ENCODE results near the gene UGDH. TPM values are rescaled to one million over a fixed set of nuclear protein-coding genes. Genes with fewer than 3 reads are reported as not detected.

Gene UGDH
- total RNA-seq, 1 donor from 2014 or later = 65.0 TPM

DNA sequence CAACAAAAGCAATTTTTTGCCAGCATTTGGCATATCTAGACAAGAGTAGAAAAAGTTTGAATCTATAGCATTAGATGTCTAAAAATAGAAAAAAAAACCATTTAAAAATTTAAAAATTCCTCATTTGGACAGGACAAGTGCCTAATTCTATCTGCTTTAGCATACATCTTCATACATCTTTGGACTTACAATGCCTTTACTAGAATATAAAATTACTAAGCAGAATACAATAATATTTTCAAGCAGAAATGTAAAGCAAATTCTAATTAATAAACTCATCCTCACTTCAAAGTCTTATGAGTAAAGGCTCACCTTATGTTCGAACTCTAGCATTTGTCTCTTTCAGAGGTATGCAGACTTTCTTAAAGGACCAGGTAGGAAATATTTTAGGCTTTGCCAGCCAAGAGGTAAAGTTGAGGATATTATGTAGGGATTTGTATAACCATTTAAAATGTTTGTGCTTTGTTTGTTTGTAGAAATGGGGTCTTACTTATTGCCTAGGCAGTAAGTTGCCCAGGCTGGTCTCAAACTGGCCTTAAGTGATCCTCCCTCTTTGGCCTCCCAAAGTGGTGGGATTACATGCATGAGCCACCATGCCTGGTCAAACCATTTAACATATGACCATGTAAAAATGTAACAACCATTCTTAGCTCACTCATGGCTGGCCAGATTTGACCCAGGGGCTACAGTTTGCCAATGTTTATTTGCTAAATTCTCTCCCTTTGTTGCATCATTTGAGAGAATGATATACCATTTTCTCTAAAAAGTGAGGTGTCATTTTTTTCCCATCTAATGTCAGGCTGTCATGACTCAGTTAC, 29.1 kb downstream of the UGDH start:
- TF ChIP-seq, protein P1, sequence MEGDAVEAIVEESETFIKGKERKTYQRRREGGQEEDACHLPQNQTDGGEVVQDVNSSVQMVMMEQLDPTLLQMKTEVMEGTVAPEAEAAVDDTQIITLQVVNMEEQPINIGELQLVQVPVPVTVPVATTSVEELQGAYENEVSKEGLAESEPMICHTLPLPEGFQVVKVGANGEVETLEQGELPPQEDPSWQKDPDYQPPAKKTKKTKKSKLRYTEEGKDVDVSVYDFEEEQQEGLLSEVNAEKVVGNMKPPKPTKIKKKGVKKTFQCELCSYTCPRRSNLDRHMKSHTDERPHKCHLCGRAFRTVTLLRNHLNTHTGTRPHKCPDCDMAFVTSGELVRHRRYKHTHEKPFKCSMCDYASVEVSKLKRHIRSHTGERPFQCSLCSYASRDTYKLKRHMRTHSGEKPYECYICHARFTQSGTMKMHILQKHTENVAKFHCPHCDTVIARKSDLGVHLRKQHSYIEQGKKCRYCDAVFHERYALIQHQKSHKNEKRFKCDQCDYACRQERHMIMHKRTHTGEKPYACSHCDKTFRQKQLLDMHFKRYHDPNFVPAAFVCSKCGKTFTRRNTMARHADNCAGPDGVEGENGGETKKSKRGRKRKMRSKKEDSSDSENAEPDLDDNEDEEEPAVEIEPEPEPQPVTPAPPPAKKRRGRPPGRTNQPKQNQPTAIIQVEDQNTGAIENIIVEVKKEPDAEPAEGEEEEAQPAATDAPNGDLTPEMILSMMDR (IDR thresholded peaks at IDR 0.05; ENCODE audit: insufficient read depth, low read length, severe bottlenecking) = no peak
- Histone ChIP-seq H3K4me3 (ENCODE audit: low read depth, low read length) (no peak overlapping the region), H3K36me3 (ENCODE audit: control insufficient read depth, insufficient read depth, low read length) (peaks cover 4% of the 10 kb centered on the region), H3K27me3 (ENCODE audit: control insufficient read depth, insufficient read depth, low read length) (no peaks in the 10 kb centered on the region)
- FAIRE-seq = no peak
- no peak for DNase-seq (ENCODE audit: low read depth)

DNA sequence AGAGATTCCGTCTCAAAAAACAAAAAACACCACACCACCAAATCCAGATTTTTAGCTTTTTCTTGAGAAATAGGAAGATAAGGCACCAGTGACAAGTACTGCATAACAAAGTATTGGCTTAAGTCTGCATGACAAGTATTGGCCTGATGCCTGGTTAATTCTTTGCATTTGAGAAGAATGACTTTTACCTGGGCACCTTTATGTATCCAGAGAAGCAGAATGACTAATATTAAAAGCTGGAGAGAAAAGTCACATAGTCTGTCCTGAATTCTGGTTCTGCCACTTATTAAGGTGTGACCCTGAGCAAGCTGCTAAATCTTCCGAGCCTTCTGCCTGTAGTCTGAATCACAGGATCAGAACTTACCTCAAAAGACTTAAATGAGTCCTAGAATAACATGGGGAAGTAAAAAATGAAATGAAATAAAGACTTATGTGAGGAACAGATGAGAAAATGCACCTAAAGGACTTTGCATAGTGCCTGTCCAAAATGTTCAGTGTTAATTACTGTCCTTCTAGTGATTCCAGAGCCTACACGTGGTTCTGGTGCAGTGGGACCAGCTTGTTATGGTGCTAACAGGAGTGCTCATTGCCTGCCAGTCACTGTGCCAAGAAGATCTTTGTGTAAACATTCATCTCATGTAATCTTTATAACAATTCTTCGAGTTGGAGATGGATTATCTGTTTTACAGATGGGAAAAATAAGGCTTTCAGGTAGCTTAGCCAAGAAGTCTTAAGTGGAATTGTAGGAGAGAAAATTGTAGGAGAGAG, 31.6 kb downstream of the UGDH start:
- DNase-seq (ENCODE audit: low read depth) (peak; percentile 94), FAIRE-seq (no peak)
- no peak overlapping the region for H3K4me3 ChIP-seq (ENCODE audit: low read depth, low read length)
- no peaks in the 10 kb centered on the region for H3K27me3 ChIP-seq (ENCODE audit: control insufficient read depth, insufficient read depth, low read length)
- TF ChIP-seq, protein P1 (IDR thresholded peaks at IDR 0.05; ENCODE audit: insufficient read depth, low read length, severe bottlenecking) = no peak
- no peaks in the 10 kb centered on the region for H3K36me3 ChIP-seq (ENCODE audit: control insufficient read depth, insufficient read depth, low read length)

DNA sequence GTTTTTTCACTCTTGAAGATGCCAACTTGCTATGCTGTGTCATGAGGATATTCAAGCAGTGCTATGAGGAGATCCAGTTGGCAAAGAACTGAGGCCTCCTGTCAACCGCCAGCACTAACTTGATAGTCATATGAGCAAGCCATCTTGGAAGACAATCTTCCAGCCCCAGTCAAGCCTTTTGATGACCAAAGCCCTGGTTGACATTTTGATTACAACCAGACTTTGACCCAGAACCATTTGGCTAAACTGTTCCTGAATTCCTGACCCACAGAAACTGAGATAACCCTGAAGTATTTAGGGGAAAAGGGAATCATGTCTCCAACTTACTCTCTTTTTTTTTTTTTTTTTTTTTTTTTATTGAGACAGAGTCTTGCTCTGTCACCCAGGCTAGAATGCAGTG, 32.9 kb downstream of the UGDH start:
- no peak overlapping the region for H3K4me3 ChIP-seq (ENCODE audit: low read depth, low read length)
- no peaks in the 10 kb centered on the region for H3K27me3 ChIP-seq (ENCODE audit: control insufficient read depth, insufficient read depth, low read length)
- no peak for FAIRE-seq
- TF ChIP-seq, protein P1 (IDR thresholded peaks at IDR 0.05; ENCODE audit: insufficient read depth, low read length, severe bottlenecking) = no peak
- H3K36me3 ChIP-seq (ENCODE audit: control insufficient read depth, insufficient read depth, low read length) = no peaks in the 10 kb centered on the region
- no peak for DNase-seq (ENCODE audit: low read depth)

DNA sequence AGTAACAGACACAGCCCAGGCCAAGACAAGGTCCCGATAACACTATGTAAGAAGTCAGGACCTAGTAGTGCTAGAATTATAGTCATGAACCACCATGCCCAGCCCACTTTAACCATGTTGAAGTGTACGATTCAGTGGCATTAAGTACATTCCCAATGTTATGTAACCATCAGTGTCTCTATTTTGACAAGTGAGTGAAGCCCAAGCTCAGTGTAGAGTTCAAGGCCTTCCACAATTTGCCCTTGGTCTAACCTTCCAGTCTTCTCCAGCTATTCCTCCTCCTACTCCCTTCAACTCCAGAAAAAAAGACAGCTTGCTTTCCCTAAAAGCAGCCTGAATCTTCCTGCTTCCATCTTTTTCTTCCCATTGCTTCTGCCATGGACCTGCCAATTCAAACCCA, 36.9 kb downstream of the UGDH start:
- no peak for FAIRE-seq
- H3K36me3 ChIP-seq (ENCODE audit: control insufficient read depth, insufficient read depth, low read length) = no peaks in the 10 kb centered on the region
- DNase-seq (ENCODE audit: low read depth) = no peak
- no peaks in the 10 kb centered on the region for H3K27me3 ChIP-seq (ENCODE audit: control insufficient read depth, insufficient read depth, low read length)
- TF ChIP-seq, protein P1 (IDR thresholded peaks at IDR 0.05; ENCODE audit: insufficient read depth, low read length, severe bottlenecking) = no peak
- H3K4me3 ChIP-seq (ENCODE audit: low read depth, low read length) = no peak overlapping the region

DNA sequence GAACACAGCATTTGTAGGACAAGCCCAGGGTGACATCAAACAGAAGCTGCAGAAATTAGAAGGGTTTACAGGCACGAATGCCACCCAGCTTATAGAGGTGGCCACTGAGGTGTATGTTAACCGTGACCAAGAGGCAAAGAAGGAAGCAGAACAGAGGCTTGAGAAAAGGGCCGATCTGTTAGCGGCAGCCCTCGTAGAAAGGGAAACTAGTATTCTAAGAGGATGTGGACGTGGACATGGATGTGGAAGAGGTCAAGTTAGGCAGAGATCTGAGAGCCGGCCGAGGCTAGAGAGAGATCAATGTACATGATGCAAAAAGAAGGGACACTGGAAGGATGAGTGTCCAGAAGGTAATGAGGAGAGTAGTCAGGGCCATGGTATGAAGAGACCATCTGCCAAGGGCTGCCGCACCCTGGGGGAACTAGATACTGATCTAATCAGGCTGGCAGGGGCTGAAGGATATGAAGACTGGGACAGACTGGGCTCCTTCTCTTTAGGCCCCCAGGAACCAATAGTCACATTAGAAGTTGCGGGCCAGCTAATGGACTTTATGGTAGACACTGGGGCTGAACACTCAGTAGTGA, 40.9 kb downstream of the UGDH start:
- FAIRE-seq (no peak), DNase-seq (ENCODE audit: low read depth) (no peak)
- TF ChIP-seq, protein P1 (IDR thresholded peaks at IDR 0.05; ENCODE audit: insufficient read depth, low read length, severe bottlenecking) = no peak
- no peak overlapping the region for H3K4me3 ChIP-seq (ENCODE audit: low read depth, low read length)
- H3K36me3 ChIP-seq (ENCODE audit: control insufficient read depth, insufficient read depth, low read length) = no peaks in the 10 kb centered on the region
- no peaks in the 10 kb centered on the region for H3K27me3 ChIP-seq (ENCODE audit: control insufficient read depth, insufficient read depth, low read length)
